Activated T-cell treated with anti-CD3 and anti-CD28 coated beads, Interleukin-2, amount 50 U/mL, for 4 hours (primary cell): ENCODE results near the gene RHOU. TPM values are rescaled to one million over a fixed set of nuclear protein-coding genes. Genes with fewer than 3 reads are reported as not detected.
"Not testable (repeated sequence)": the region's sequence is repeated elsewhere in the genome, so short reads cannot be mapped to it uniquely, and the experiment has no call there.

Source experiments
- ATAC-seq, 2 donors: fragments of 200-7000 bp; cut with Tn5 transposase; one replicate each; pipeline ENCODE4 v1.10.0; 2021
- DNase-seq: peaks from one replicate; pipeline ENCODE4 v3.0.0-alpha.2; 2020
- H3K27me3 Mint-ChIP-seq: one replicate; pipeline ENCODE4 v1.8.0; 2021; ENCODE audit warnings: low read depth, mixed read lengths
- H3K36me3 Mint-ChIP-seq: one replicate; pipeline ENCODE4 v1.8.0; 2022; ENCODE audit warnings: mixed read lengths; ENCODE audit not compliant: insufficient read depth
- H3K4me1 Mint-ChIP-seq: one replicate; pipeline ENCODE4 v1.8.0; 2021; ENCODE audit warnings: low read depth, mixed read lengths
- H3K4me3 Mint-ChIP-seq: one replicate; pipeline ENCODE4 v1.8.0; 2021; ENCODE audit warnings: mild to moderate bottlenecking, moderate library complexity, mixed read lengths
- H3K9me3 Mint-ChIP-seq: one replicate; pipeline ENCODE4 v1.8.0; 2021; ENCODE audit warnings: mixed read lengths
- total RNA-seq, 3 donors: library from RNA; stranded (reverse); gene quantifications; one replicate each; pipeline ENCODE4 v1.2.1, GENCODE V29; 2021

The RHOU gene
- total RNA-seq, 3 donors from 2014 or later, result 1.2 to 2.1 (median 1.6) TPM

DNA sequence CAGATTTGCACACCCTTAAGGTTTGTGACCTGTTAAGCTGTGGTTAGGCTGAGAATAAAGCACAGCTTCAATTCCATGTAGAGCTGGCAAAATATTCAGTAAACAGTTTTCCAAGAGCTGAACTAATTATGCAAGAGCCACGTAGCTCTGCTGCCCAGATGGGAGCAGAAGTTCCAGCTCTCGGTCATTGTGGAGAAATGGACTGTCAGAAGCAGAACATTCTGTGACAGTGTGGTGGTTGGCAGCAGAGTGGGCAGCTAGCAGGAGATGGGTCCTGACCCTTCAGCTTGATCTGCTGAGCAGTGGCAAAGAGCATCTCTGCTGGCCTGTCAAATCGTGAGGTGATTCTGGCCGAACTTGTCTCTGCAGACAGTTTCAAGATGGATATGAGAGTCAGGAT, 23.2 kb downstream of the RHOU start:
- H3K9me3 Mint-ChIP-seq, result peaks cover 5% of the 10 kb centered on the region
- H3K4me3 Mint-ChIP-seq, result no peak overlapping the region
- no peaks in the 10 kb centered on the region for H3K36me3 Mint-ChIP-seq
- H3K27me3 Mint-ChIP-seq, result peaks cover 28% of the 10 kb centered on the region
- no peaks in the 10 kb centered on the region for H3K4me1 Mint-ChIP-seq
- no peak for ATAC-seq
- no peak for DNase-seq

DNA sequence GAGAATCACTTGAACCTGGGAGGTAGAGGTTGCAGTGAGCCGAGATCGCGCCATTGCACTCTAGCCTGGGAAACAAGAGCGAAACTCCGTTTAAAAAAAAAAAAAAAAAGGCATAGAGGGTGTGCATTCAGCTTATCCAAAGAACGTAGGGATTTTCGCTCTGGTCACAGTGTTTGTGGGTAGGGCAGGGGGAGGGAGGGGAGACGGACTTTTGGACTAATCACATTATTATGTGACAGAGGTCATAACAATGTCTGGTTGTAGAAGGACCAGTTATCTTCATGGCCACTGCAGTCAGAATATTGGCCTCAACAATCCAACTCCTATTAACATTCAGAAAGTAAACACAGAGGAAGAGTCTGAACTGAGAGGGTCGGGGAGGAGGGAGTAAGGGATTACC, 25.7 kb downstream of the RHOU start:
- ATAC-seq (no peak), DNase-seq (no peak)
- Mint-ChIP-seq H3K4me1 (peaks cover 5% of the 10 kb centered on the region), H3K4me3 (no peak overlapping the region), H3K36me3 (no peaks in the 10 kb centered on the region), H3K27me3 (peaks cover 10% of the 10 kb centered on the region), H3K9me3 (peaks cover 5% of the 10 kb centered on the region)

DNA sequence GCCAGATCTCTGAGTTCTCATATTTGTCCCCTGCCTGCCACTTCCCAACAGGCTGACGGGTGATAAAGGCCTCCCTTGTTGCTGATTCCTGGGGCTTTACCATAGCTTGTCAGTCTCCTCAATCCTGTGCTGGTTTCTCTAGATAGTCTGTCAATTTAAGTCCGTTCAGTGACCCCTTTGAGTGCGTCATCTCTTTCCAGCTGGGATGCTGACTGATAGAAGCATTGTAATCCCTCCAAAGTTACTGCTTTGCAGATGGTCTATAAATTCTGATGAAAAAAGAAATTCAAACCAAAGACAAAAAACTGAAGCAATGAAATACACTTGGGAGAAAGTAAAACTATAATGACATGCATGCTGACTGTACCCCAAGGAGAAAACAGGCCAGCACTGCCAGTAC, 28.3 kb downstream of the RHOU start:
- Mint-ChIP-seq H3K4me3 (no peak overlapping the region), H3K9me3 (no peaks in the 10 kb centered on the region), H3K4me1 (peaks cover 11% of the 10 kb centered on the region), H3K36me3 (no peaks in the 10 kb centered on the region), H3K27me3 (peaks cover 5% of the 10 kb centered on the region)
- DNase-seq (no peak), ATAC-seq (no peak)

DNA sequence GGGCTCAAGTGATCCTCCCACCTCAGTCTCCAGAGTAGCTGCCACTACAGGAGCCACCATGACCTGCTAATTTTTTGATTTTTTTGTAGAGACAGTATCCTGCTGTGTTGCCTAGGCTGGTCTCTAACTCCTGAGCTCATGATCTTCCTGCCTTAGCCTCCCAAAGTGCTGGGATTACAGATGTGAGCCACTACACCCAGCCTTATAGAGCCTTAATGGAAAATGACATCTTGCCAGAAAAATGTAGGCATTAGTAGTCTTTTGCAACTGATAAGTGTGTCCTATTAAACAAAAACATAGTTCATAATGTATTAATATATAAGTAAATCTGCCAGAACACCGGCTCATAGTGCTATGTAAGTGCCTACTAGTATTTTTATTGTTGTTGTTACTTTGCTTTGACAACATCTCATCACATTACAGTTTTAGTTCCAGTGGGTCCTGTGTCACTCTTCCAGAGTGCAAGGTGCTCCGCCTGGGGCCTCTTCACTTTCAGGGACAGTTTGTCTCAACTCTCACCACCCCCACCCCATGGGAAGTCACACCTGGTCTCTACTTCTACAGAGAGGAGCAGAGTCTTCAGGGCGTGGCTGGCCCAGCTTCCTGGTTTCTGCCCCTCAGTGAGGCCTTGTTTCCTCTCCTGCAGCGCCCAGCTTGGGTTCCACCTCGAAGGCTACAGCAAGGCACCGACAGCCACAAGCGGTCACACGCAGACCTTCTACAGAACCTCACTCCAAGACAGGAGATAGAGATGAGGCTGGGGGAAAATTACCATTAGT, 30.1 kb downstream of the RHOU start:
- Mint-ChIP-seq H3K9me3 (no peaks in the 10 kb centered on the region), H3K36me3 (no peaks in the 10 kb centered on the region), H3K4me1 (peaks cover 11% of the 10 kb centered on the region), H3K27me3 (no peaks in the 10 kb centered on the region), H3K4me3 (no peak overlapping the region)
- no peak for DNase-seq
- peak in 1 of 2 donors; percentile 48 for ATAC-seq

DNA sequence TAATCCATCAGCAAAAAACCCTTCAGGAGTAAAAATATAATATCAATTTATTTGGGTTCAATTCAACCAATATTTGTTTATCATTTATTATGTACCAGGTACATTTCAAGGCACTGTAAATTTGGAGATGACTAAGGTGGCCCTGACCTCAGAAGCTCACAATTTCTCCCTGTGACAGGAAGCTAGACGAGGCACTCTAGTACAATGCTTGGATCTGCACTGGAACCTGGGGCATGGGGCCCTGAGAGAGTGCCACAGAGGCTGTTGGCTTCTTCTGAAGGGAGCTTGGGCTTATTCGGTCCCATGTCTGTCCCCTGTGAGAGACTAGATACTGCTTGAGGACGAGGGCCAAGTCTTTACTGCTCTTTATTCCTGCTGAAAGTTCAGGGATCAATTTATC, 31.5 kb downstream of the RHOU start:
- Mint-ChIP-seq H3K4me3 (no peak overlapping the region), H3K27me3 (no peaks in the 10 kb centered on the region), H3K4me1 (peaks cover 11% of the 10 kb centered on the region), H3K9me3 (no peaks in the 10 kb centered on the region), H3K36me3 (no peaks in the 10 kb centered on the region)
- DNase-seq, result no peak
- no peak for ATAC-seq

DNA sequence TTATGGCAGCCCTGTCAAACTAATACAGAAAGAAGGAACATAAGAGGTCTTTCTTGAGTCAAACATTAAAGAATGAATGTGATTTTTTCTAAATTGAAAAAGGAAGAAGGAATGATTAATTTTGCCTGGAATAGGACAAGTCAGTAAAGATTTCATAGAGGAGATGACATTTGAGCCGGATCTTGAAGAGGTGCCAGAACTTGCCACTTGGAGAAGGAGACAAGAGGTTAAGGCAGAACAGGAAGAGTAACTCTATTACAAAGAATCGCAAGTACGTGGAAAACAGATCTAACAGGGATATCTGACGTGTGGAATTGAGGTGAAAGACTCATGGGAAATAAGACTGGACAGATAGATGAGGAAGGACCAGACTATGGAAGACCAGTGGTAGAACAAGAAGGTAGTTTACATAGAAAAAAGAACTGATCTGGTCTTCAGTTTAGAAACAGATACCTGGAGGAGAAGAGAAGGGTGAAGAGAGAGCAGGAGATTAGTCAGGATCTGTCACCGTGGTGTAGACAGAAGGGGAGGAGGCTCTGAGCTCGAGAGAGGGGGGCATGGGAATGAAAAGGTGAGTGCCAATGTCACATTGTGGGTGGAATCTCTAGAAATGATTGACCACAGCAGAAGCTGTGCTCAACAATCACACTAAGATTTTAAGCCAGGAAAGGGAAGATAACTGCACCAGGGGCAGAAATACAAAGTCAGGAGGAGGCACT, 32.5 kb downstream of the RHOU start:
- DNase-seq, result no peak
- no peaks in the 10 kb centered on the region for H3K36me3 Mint-ChIP-seq
- no peaks in the 10 kb centered on the region for H3K9me3 Mint-ChIP-seq
- H3K4me1 Mint-ChIP-seq, result peaks cover 15% of the 10 kb centered on the region
- ATAC-seq, result peak; percentile 30 to 35
- no peak overlapping the region for H3K4me3 Mint-ChIP-seq
- no peaks in the 10 kb centered on the region for H3K27me3 Mint-ChIP-seq

DNA sequence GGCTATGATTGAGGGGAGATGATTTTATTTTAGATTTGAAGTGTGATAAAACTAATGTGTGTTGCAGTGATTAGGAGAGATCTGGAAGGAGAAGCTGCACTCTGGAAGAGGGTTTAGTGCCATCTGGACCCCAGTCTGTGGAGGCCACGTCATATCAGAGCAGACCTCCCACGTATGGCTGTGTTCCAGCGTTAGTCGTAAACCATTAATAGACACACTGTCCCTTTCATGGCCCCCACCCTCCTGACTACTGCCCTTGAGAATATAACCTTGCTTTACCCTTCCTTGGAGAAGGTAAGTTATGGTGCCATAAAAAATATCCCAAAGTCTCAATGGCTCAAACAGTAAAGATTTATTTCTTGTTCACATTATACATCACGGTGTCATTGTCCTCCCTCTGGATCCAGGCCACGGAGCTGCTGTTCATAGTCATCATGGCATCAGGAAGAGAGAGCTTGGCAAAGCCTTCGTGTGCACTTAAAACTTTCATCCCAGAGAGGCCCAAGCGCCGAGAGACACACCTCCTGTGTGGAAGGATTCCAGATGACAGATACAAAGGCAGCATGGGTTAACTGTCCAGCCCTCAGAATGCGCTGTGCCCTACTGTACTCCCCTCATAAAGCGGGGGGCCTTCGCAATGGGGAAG, 33.2 kb downstream of the RHOU start:
- Mint-ChIP-seq H3K4me3 (no peak overlapping the region), H3K27me3 (no peaks in the 10 kb centered on the region), H3K4me1 (peaks cover 15% of the 10 kb centered on the region), H3K36me3 (no peaks in the 10 kb centered on the region), H3K9me3 (no peaks in the 10 kb centered on the region)
- DNase-seq (no peak), ATAC-seq (no peak)

DNA sequence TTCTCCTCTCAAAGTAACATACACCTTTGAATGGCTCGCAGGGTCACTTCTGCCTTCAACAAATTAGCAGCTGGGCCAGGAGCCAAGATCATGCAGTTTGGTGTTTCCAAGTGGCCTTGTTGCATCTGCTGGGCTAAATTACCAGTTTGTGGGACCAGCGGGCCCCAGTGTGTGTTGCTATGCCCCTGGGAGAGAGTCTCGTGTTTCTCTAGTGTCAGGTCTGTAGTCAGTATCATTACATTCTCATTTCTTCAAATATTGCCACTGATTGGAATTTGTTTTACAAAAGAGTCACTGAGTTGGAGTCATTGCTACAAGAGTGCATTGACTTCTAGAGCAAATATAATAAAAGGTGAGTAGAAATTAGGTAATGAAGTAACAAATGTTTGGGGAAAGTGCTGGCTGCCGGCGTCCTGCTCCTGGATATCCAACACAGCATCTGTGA, 35.5 kb downstream of the RHOU start:
- Mint-ChIP-seq H3K36me3 (no peaks in the 10 kb centered on the region), H3K9me3 (no peaks in the 10 kb centered on the region), H3K27me3 (no peaks in the 10 kb centered on the region), H3K4me1 (peaks cover 10% of the 10 kb centered on the region), H3K4me3 (no peak overlapping the region)
- ATAC-seq (no peak), DNase-seq (no peak)

DNA sequence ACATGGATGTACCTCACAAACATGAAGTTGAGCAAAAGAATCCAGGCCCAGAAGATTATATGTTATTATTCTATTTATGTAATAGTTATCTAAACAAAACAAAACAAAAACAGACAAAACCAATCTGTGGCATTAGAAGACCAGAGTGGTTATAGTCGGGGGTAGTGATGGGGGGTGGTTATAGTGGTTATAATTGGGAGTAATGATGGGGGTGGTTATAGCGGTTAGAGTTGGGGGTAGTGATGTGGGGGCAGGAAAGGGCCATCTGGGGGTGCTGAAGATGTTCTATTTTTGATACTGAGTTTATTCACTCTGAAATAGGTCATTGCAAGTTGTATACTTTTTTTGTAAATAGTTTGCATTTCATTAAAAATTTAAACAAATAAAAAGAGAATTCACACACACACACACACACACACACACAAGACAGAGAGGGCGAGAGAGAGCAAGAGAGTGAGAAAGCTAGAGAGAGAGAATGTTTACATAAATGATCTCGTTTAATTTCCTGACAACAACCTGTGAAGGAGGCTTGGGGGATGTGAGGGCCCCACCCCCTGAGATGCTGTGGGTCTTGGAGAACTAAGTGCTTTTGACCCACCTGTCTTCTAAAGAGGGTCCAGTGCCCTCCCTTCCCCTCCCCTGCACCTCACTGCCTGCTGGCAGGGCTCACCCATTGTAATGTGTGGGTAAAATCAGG, 37.4 kb downstream of the RHOU start:
- no peak for DNase-seq
- H3K36me3 Mint-ChIP-seq, result no peaks in the 10 kb centered on the region
- H3K4me1 Mint-ChIP-seq, result peaks cover 8% of the 10 kb centered on the region
- no peaks in the 10 kb centered on the region for H3K9me3 Mint-ChIP-seq
- ATAC-seq, result no peak
- no peaks in the 10 kb centered on the region for H3K27me3 Mint-ChIP-seq
- no peak overlapping the region for H3K4me3 Mint-ChIP-seq

DNA sequence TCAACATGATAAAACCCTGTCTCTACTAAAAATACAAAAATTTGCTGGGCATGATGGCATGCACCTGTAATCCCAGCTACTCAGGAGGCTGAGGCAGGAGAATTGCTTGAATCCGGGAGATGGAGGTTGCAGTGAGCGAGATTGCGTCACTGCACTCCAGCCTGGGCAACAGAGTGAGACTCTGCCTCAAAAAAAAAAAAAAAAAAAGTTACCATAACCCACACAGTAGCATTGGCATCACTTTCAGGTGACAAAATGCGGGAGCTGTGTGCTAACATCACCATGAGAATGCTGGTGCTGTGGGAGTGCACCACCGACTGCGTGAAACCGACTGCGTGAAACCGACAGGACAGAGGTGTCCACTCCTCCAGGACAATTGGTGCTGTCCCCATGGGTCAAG, 40.7 kb downstream of the RHOU start:
- not testable (repeated sequence) for H3K4me1 Mint-ChIP-seq, H3K4me3 Mint-ChIP-seq, ATAC-seq, DNase-seq, H3K27me3 Mint-ChIP-seq, H3K9me3 Mint-ChIP-seq, H3K36me3 Mint-ChIP-seq

DNA sequence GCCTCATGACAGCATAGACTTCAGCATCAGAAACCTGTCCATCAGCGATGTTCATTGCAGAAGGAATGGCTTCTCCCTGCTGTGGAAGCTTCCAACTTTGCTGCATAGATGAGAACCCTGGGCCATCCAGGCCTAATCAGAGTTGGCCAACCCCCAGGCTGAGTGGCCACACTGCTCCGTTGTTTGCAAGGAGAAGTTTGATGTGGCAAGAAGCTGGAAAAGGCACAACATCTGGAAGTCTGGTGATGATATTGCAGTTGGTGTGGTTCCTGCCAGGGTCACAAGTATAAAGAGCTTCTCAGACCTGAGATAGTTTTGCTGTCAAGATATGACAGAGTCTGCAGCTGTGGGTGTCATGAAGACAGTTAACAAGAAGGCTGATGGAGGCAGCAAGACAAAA, 41.2 kb downstream of the RHOU start:
- Mint-ChIP-seq H3K4me3 (no peak overlapping the region), H3K4me1 (peaks cover 4% of the 10 kb centered on the region), H3K36me3 (no peaks in the 10 kb centered on the region), H3K27me3 (no peaks in the 10 kb centered on the region), H3K9me3 (no peaks in the 10 kb centered on the region)
- DNase-seq, result no peak
- no peak for ATAC-seq

DNA sequence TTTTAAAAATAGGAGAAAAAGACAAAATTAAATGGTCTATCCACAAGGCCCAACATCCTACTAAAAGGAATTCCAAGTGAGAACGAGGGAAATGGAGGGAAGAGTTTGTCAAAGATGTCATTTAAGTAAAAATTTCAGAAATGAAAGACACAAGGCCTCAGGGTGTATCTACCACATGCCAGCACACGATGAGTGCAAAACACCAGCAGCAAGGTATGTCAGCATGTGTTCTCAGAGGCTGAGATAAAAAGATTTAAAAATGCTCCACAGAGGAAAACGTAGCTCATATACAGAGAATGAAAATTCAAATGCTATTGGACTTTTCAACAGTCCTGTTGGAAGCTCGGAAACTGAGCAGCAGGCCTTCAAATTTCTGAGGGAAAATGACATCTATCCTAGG, 42.0 kb downstream of the RHOU start:
- peaks cover 4% of the 10 kb centered on the region for H3K4me1 Mint-ChIP-seq
- H3K27me3 Mint-ChIP-seq, result no peaks in the 10 kb centered on the region
- DNase-seq, result no peak
- H3K9me3 Mint-ChIP-seq, result no peaks in the 10 kb centered on the region
- ATAC-seq, result no peak
- no peaks in the 10 kb centered on the region for H3K36me3 Mint-ChIP-seq
- H3K4me3 Mint-ChIP-seq, result no peak overlapping the region

DNA sequence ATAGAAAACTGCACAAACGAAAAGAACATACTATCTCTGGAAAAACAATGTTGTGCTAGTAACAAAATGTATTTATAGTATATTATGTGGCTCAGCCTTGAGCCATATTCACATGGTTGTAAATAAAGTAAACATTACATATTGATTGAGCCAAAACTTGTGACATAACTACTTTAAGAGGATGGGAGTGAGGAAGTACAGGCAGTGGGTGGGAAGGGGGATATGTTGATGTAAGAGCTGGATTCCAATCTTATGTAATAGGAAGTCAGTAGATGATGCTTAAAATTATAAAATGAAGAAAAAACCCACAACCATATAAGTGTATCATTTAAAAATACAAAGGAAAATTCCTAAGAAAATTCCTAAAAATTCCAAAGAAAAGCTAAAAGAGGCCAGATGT, 42.7 kb downstream of the RHOU start:
- H3K27me3 Mint-ChIP-seq, result no peaks in the 10 kb centered on the region
- H3K4me1 Mint-ChIP-seq, result no peaks in the 10 kb centered on the region
- ATAC-seq, result no peak
- H3K4me3 Mint-ChIP-seq, result no peak overlapping the region
- no peaks in the 10 kb centered on the region for H3K9me3 Mint-ChIP-seq
- H3K36me3 Mint-ChIP-seq, result no peaks in the 10 kb centered on the region
- no peak for DNase-seq

DNA sequence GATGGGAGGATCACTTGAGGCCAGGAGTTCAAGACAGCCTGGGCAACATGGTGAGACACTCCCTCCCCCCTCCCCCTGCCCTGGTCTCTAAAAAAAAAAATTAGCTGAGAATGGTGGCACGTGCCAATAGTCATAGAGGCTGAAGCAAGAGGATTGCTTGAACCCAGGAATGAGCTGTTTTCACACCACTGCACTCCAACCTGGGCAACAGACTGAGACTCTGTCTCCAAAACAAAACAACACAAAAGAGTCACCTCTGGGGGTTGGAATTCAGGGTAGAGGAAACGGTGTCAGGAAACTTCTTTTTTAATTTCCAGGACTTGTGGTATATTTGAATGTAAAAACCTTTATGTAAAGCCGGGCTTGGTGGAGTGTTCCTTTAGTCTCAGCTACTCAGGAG, 43.2 kb downstream of the RHOU start:
- no peak overlapping the region for H3K4me3 Mint-ChIP-seq
- no peaks in the 10 kb centered on the region for H3K36me3 Mint-ChIP-seq
- H3K9me3 Mint-ChIP-seq, result no peaks in the 10 kb centered on the region

More for the DNA sequence above, 43.2 kb downstream of the RHOU start:
- Mint-ChIP-seq H3K4me1 (no peaks in the 10 kb centered on the region), H3K27me3 (no peaks in the 10 kb centered on the region)
- ATAC-seq, result no peak
- DNase-seq, result no peak
